H1 (cell line): Measurements from ENCODE around the gene NKX2-8. TPM values are rescaled to one million over a fixed set of nuclear protein-coding genes. Genes with fewer than 3 reads are reported as not detected.

ENCODE experiments used
- CTCF ChIA-PET: fragments of 300-600 bp; sonication (Branson Sonifier 250); formaldehyde crosslinking; loops from one replicate; lab custom pipeline; 2021; ENCODE audit not compliant: partially characterized antibody; lab: Charles Lee
- POLR2A ChIA-PET: fragments of 300-600 bp; sonication (Branson Sonifier 250); formaldehyde crosslinking; loops from one replicate; lab custom pipeline; 2021; ENCODE audit warnings: inconsistent platforms; ENCODE audit not compliant: partially characterized antibody; lab: Charles Lee
- DNase-seq, 2 experiments: peaks; one replicate each; pipeline versions ENCODE4 v3.0.0 to v3.0.0-alpha.2; 2010 to 2022; ENCODE audit warnings: low spot score in 2 of 2, low read depth in 1 of 2, mixed read lengths in 1 of 2
- FAIRE-seq: peaks from 2 replicates; lab custom pipeline; 2011; peaks lifted over from hg19 to GRCh38; lab: Jason Lieb, UNC
- H2AFZ ChIP-seq: 2 replicates; pipeline ENCODE4 v1.8.1; 2012; ENCODE audit warnings: low read length, inconsistent platforms
- H2AK5ac ChIP-seq: 2 replicates; pipeline ENCODE4 v1.6.1; 2013; ENCODE audit warnings: low read depth, low read length
- H2BK120ac ChIP-seq: replicated peaks from 2 replicates; pipeline ENCODE3; 2013; ENCODE audit warnings: low read depth, low read length, inconsistent platforms
- H2BK12ac ChIP-seq: 2 replicates; pipeline ENCODE4 v1.6.1; 2013; ENCODE audit warnings: low read depth, low read length
- H2BK15ac ChIP-seq: 2 replicates; pipeline ENCODE4 v1.6.1; 2013; ENCODE audit warnings: low read length
- H2BK20ac ChIP-seq: 2 replicates; pipeline ENCODE4 v1.6.1; 2013; ENCODE audit warnings: low read length
- H2BK5ac ChIP-seq: 2 replicates; pipeline ENCODE4 v1.6.1; 2013; ENCODE audit warnings: low read depth, low read length
- H3K14ac ChIP-seq: 2 replicates; pipeline ENCODE4 v1.6.1; 2013; ENCODE audit warnings: inconsistent platforms; ENCODE audit not compliant: insufficient read length
- H3K18ac ChIP-seq: 2 replicates; pipeline ENCODE4 v1.6.1; 2013; ENCODE audit warnings: low read length; ENCODE audit errors: extremely low read depth
- H3K23ac ChIP-seq: 2 replicates; pipeline ENCODE4 v1.6.1; 2013; ENCODE audit warnings: inconsistent platforms; ENCODE audit not compliant: insufficient read length
- H3K23me2 ChIP-seq: 2 replicates; pipeline ENCODE4 v1.6.1; 2013; ENCODE audit warnings: low read depth, low read length
- H3K27ac ChIP-seq: 2 replicates; pipeline ENCODE4 v1.6.1; 2011; ENCODE audit warnings: low read depth, low read length, inconsistent platforms
- H3K27me3 ChIP-seq, 4 experiments: replicated peaks in 1 of 4; 1 replicate in 1 of 4; 2 replicates in 3 of 4; pipeline versions ENCODE4 v1.6.1 to v1.8.1; 2011 to 2013; ENCODE audit warnings: low read length in 3 of 4, mild to moderate bottlenecking in 3 of 4, inconsistent platforms in 2 of 4, mixed read lengths in 2 of 4, moderate library complexity in 1 of 4; ENCODE audit not compliant: control insufficient read depth in 3 of 4, insufficient read depth in 3 of 4; ENCODE audit errors: extremely low read depth in 1 of 4
- H3K36me3 ChIP-seq, 4 experiments: 2 replicates each; pipeline versions ENCODE4 v1.6.1 to v1.8.1; 2011 to 2013; ENCODE audit warnings: mild to moderate bottlenecking in 4 of 4, low read length in 3 of 4, moderate library complexity in 2 of 4, control low read depth in 1 of 4, inconsistent platforms in 1 of 4; ENCODE audit not compliant: insufficient read depth in 4 of 4, control insufficient read depth in 2 of 4
- H3K4ac ChIP-seq: replicated peaks from 2 replicates; pipeline ENCODE3; 2013; ENCODE audit warnings: low read length, low read depth, mixed read lengths, inconsistent platforms; ENCODE audit not compliant: insufficient read length
- H3K4me1 ChIP-seq, 4 experiments: replicated peaks in 1 of 4; 1 replicate in 1 of 4; 2 replicates in 3 of 4; pipeline versions ENCODE4 v1.6.1 to v1.8.1; 2011 to 2013; ENCODE audit warnings: low read length in 3 of 4, inconsistent platforms in 2 of 4, mixed read lengths in 1 of 4; ENCODE audit not compliant: insufficient read depth in 4 of 4, control insufficient read depth in 3 of 4
- H3K4me2 ChIP-seq, 2 experiments: 2 replicates each; pipeline versions ENCODE4 v1.6.1 to v1.8.1; 2011 to 2013; ENCODE audit warnings: low read depth in 2 of 2, low read length in 2 of 2, control low read depth in 1 of 2, inconsistent platforms in 1 of 2, mild to moderate bottlenecking in 1 of 2; ENCODE audit not compliant: insufficient read depth in 1 of 2
- H3K4me3 ChIP-seq, 4 experiments: fragments of 200-600, 300-600 bp in 1 of 4; sonication (generic), shearing (Covaris generic), sonication (Bioruptor Twin) in 1 of 4; 2 replicates each; pipeline versions ENCODE4 v1.5.1 to v1.8.1; 2011 to 2016; ENCODE audit warnings: low read length in 4 of 4, low read depth in 3 of 4, control low read depth in 2 of 4, inconsistent platforms in 2 of 4, mild to moderate bottlenecking in 2 of 4, mixed read lengths in 1 of 4, moderate library complexity in 1 of 4; ENCODE audit not compliant: insufficient read depth in 2 of 4; ENCODE audit errors: extremely low read depth in 1 of 4
- H3K56ac ChIP-seq: replicated peaks from 2 replicates; pipeline ENCODE3; 2013; ENCODE audit warnings: low read depth, mild to moderate bottlenecking, mixed read lengths, low read length, inconsistent platforms; ENCODE audit not compliant: insufficient read length
- H3K79me1 ChIP-seq: 2 replicates; pipeline ENCODE4 v1.6.1; 2013; ENCODE audit warnings: low read depth, low read length, control low read depth
- H3K79me2 ChIP-seq, 2 experiments: 2 replicates each; pipeline versions ENCODE4 v1.6.1 to v1.8.1; 2012 to 2013; ENCODE audit warnings: low read length in 2 of 2, mild to moderate bottlenecking in 2 of 2, inconsistent platforms in 1 of 2; ENCODE audit not compliant: insufficient read depth in 2 of 2, control insufficient read depth in 1 of 2
- H3K9ac ChIP-seq, 4 experiments: replicated peaks in 1 of 4; 1 replicate in 1 of 4; 2 replicates in 3 of 4; pipeline versions ENCODE4 v1.6.1 to v1.8.1; 2011 to 2013; ENCODE audit warnings: low read depth in 3 of 4, low read length in 3 of 4, control low read depth in 2 of 4, mild to moderate bottlenecking in 2 of 4, moderate library complexity in 2 of 4, inconsistent platforms in 1 of 4; ENCODE audit errors: extremely low read depth in 1 of 4
- H3K9me3 ChIP-seq, 2 experiments: 2 replicates each; pipeline versions ENCODE4 v1.6.1 to v1.8.1; 2012 to 2013; ENCODE audit warnings: mild to moderate bottlenecking in 2 of 2, moderate library complexity in 2 of 2, control low read depth in 1 of 2, inconsistent platforms in 1 of 2, low read depth in 1 of 2, low read length in 1 of 2, mixed read lengths in 1 of 2; ENCODE audit not compliant: insufficient read depth in 2 of 2
- H4K20me1 ChIP-seq, 2 experiments: replicated peaks in 1 of 2; 2 replicates each; pipeline versions ENCODE3 to v1.8.1; 2011 to 2013; ENCODE audit warnings: inconsistent platforms in 2 of 2, low read length in 2 of 2, mild to moderate bottlenecking in 1 of 2; ENCODE audit not compliant: insufficient read depth in 2 of 2, control insufficient read depth in 1 of 2
- H4K5ac ChIP-seq: 2 replicates; pipeline ENCODE4 v1.6.1; 2013; ENCODE audit warnings: low read length, low read depth, mixed read lengths, inconsistent platforms; ENCODE audit not compliant: insufficient read length
- H4K8ac ChIP-seq: 2 replicates; pipeline ENCODE4 v1.8.0; 2013; ENCODE audit warnings: mild to moderate bottlenecking, moderate library complexity, low read length, inconsistent platforms; ENCODE audit not compliant: insufficient read depth; ENCODE audit errors: extremely low read depth
- H4K91ac ChIP-seq: replicated peaks from 2 replicates; pipeline ENCODE3; 2013; ENCODE audit warnings: low read length, mixed read lengths, inconsistent platforms; ENCODE audit not compliant: insufficient read length
- BRCA1 ChIP-seq: IDR thresholded peaks from 2 replicates; pipeline ENCODE4 v1.6.1; 2012; ENCODE audit warnings: low read depth, low read length, improper control_type of control experiment
- JUND ChIP-seq: IDR thresholded peaks from 2 replicates; pipeline ENCODE4 v1.6.1; 2011; ENCODE audit warnings: mild to moderate bottlenecking, improper control_type of control experiment, low read length
- WGBS, 2 experiments: shearing (Covaris generic) in 1 of 2; methylation state at CpG; one replicate each; pipeline versions ENCODE4 v1.1.6 to v1.1.7; 2013 to 2015; ENCODE audit warnings: low lambda C conversion rate in 2 of 2, mixed read lengths in 2 of 2, inconsistent platforms in 1 of 2, low coverage in 1 of 2, missing lambda C conversion rate in 1 of 2; ENCODE audit not compliant: insufficient replicate concordance in 2 of 2, insufficient coverage in 1 of 2, insufficient read length in 1 of 2; ENCODE audit errors: extremely low coverage in 1 of 2, missing lambda C conversion rate in 1 of 2; 5-methylcytosine and 5-hydroxymethylcytosine counted together
- polyA plus RNA-seq, 7 experiments: library from polyadenylated mRNA; depleted of rRNA in 3 of 7; stranded (reverse) in 5 of 7; unstranded in 2 of 7; fragments of >200 nt in 5 of 7; fragments of 200-250 nt in 2 of 7; gene quantifications; 1 replicate in 5 of 7; 2 replicates in 1 of 7; 4 replicates in 1 of 7; pipeline versions ENCODE4 v1.2.1 to v1.2.3, GENCODE V29; 2011 to 2013; ENCODE audit warnings: missing spikeins in 2 of 7, mixed read lengths in 2 of 7
- total RNA-seq: library from RNA; stranded (reverse); fragmentation: NEBNext Ultra II Directional; extraction: Animal tissue kit (Norgen Biotek cat#: 25700); gene quantifications from 2 replicates; pipeline ENCODE4 v1.2.1, GENCODE V29; 2021

NKX2-8 gene
- total and polyA plus RNA-seq, 2 of the 8 experiments (the other 6 are each of a cell fraction or from before 2014, with no cell fraction given): not detected

DNA sequence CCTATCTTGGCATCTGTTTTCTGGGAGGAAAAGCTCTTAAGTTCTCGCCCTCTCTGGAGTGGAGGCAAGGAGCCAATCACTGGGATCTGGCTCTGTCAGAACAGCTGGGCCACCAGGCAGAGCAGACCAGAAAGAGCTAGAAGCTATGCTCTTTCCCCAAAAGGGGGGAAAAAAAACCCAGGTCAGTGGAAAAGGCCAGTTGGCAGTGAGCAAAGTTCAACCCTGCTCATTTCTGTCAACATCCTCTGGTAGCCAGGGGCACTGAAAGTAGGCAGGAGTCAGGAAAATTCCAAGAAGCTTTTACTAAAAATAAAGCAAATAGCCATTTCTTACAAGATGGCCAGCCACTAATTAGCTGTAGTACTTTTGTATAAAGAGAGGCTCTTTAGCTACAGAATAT, 42.6 kb upstream of the NKX2-8 start:
- Histone ChIP-seq H2BK12ac (no peak overlapping the region), H3K27me3 (no peaks in the 10 kb centered on the region), H2AK5ac (no peak overlapping the region), H3K14ac (no peak overlapping the region), H3K79me1 (no peaks in the 10 kb centered on the region), H3K4ac (no peak overlapping the region), H3K79me2 (no peaks in the 10 kb centered on the region), H3K36me3 (no peaks in the 10 kb centered on the region), H3K18ac (no peak overlapping the region), H3K27ac (no peak overlapping the region), H4K20me1 (no peaks in the 10 kb centered on the region), H2BK15ac (no peak overlapping the region), H3K9ac (no peak overlapping the region), H2BK5ac (no peak overlapping the region), H3K56ac (no peak overlapping the region), H3K4me2 (no peak overlapping the region), H3K9me3 (no peaks in the 10 kb centered on the region; a peak in 1 of 4 replicates), H3K23ac (no peak overlapping the region), H2BK20ac (no peak overlapping the region), H2BK120ac (no peak overlapping the region), H4K8ac (no peak overlapping the region), H3K23me2 (peaks cover 2% of the 10 kb centered on the region; the same call in 1 of the 2 replicates), H4K91ac (no peak overlapping the region), H2AFZ (peak overlapping the region; percentile 50; the same call in 1 of the 2 replicates), H3K4me3 (no peak overlapping the region), H4K5ac (no peak overlapping the region), H3K4me1 (peaks cover 0 to 5% (median 0%) of the 10 kb centered on the region in 4 experiments; a peak in 1 of 7 replicates)
- DNase-seq: no peak
- ChIA-PET POLR2A (no interaction called here), CTCF (interaction anchor here (0.6 to 1.6 kb wide), 7 partner anchors 9 to 317 kb away, joined by 3 to 4 read pairs (median 3); no protein-coding TSS in a partner anchor)
- no peak for FAIRE-seq
- WGBS, 2 experiments: 70% methylated on average over 1 of the region's 1 CpG; no CpG with 5 or more reads in 1 of the 2 experiments
- TF ChIP-seq JUND (no peak), BRCA1 (no peak)
